Ishikawa (cell line): ENCODE measurements around the gene NFE2L3.

ENCODE experiments used
- CEBPB ChIP-seq: IDR thresholded peaks from 2 replicates; pipeline ENCODE4 v1.6.1; 2012
- CREB1 ChIP-seq: IDR thresholded peaks from 2 replicates; pipeline ENCODE4 v1.6.1; 2012; ENCODE audit warnings: low read depth
- EGR1 ChIP-seq: IDR thresholded peaks from 2 replicates; pipeline ENCODE4 v1.6.1; 2012
- EP300 ChIP-seq: IDR thresholded peaks from 2 replicates; pipeline ENCODE4 v1.6.1; 2012; ENCODE audit warnings: borderline replicate concordance
- FOXM1 ChIP-seq: IDR thresholded peaks from 2 replicates; pipeline ENCODE4 v1.6.1; 2012; ENCODE audit warnings: low read depth, borderline replicate concordance
- NFIC ChIP-seq: IDR thresholded peaks from 2 replicates; pipeline ENCODE4 v1.6.1; 2012
- RAD21 ChIP-seq: IDR thresholded peaks from 2 replicates; pipeline ENCODE4 v1.6.1; 2012; ENCODE audit warnings: low read depth
- TAF1 ChIP-seq: IDR thresholded peaks from 2 replicates; pipeline ENCODE4 v1.6.1; 2012; ENCODE audit warnings: low read depth, mild to moderate bottlenecking
- TCF12 ChIP-seq: IDR thresholded peaks from 2 replicates; pipeline ENCODE4 v1.6.1; 2012; ENCODE audit warnings: low read depth
- TEAD4 ChIP-seq: IDR thresholded peaks from 2 replicates; pipeline ENCODE4 v1.6.1; 2012
- YY1 ChIP-seq: IDR thresholded peaks from 2 replicates; pipeline ENCODE4 v1.6.1; 2012; ENCODE audit warnings: low read depth
- ZBTB7A ChIP-seq: IDR thresholded peaks from 2 replicates; pipeline ENCODE4 v1.6.1; 2012; ENCODE audit warnings: low read depth
- TF ChIP-seq, protein P1 (sequence below): IDR thresholded peaks from 2 replicates; pipeline ENCODE4 v1.6.1; 2012; ENCODE audit warnings: low read depth, mild to moderate bottlenecking
- TF ChIP-seq, protein P2 (sequence below): IDR thresholded peaks from 2 replicates; pipeline ENCODE4 v1.6.1; 2012
- TF ChIP-seq, protein P3 (sequence below): IDR thresholded peaks from 2 replicates; pipeline ENCODE4 v1.6.1; 2012

Gene NFE2L3

GRCh38 chr7:26149391-26149977 lies 2.5 kb upstream of the NFE2L3 start:
- TF ChIP-seq YY1, result no peak
- no peak for TF ChIP-seq CEBPB
- TF ChIP-seq ZBTB7A, result no peak
- no peak for TF ChIP-seq CREB1
- no peak for TF ChIP-seq EP300
- TF ChIP-seq EGR1, result no peak
- TF ChIP-seq, protein P1, sequence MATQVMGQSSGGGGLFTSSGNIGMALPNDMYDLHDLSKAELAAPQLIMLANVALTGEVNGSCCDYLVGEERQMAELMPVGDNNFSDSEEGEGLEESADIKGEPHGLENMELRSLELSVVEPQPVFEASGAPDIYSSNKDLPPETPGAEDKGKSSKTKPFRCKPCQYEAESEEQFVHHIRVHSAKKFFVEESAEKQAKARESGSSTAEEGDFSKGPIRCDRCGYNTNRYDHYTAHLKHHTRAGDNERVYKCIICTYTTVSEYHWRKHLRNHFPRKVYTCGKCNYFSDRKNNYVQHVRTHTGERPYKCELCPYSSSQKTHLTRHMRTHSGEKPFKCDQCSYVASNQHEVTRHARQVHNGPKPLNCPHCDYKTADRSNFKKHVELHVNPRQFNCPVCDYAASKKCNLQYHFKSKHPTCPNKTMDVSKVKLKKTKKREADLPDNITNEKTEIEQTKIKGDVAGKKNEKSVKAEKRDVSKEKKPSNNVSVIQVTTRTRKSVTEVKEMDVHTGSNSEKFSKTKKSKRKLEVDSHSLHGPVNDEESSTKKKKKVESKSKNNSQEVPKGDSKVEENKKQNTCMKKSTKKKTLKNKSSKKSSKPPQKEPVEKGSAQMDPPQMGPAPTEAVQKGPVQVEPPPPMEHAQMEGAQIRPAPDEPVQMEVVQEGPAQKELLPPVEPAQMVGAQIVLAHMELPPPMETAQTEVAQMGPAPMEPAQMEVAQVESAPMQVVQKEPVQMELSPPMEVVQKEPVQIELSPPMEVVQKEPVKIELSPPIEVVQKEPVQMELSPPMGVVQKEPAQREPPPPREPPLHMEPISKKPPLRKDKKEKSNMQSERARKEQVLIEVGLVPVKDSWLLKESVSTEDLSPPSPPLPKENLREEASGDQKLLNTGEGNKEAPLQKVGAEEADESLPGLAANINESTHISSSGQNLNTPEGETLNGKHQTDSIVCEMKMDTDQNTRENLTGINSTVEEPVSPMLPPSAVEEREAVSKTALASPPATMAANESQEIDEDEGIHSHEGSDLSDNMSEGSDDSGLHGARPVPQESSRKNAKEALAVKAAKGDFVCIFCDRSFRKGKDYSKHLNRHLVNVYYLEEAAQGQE, result no peak
- no peak for TF ChIP-seq FOXM1
- no peak for TF ChIP-seq TAF1
- TF ChIP-seq, protein P2, sequence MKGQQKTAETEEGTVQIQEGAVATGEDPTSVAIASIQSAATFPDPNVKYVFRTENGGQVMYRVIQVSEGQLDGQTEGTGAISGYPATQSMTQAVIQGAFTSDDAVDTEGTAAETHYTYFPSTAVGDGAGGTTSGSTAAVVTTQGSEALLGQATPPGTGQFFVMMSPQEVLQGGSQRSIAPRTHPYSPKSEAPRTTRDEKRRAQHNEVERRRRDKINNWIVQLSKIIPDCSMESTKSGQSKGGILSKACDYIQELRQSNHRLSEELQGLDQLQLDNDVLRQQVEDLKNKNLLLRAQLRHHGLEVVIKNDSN, result no peak
- TF ChIP-seq, protein P3, sequence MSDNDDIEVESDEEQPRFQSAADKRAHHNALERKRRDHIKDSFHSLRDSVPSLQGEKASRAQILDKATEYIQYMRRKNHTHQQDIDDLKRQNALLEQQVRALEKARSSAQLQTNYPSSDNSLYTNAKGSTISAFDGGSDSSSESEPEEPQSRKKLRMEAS, result no peak
- no peak for TF ChIP-seq TEAD4
- TF ChIP-seq NFIC, result no peak
- TF ChIP-seq RAD21, result no peak

DNA sequence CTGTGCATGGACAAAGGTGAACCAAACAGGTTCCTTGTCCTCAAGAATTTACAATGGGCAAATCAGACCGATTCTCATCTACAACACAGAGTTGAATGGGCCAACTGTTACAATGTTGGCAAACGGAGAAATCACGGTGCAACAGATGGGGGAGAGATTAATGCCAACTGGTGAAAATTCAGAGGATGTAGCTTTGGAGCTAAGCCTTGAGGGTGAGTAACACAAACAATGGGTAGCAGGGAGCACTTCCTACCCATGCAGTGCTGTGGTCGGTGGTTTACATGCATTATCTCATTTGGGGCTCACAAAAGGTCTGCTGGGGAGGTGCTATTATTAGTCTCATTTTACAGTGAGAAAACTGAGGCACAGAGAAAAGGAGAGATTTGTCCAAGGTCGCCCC lies 902 bp upstream of the NFE2L3 start:
- TF ChIP-seq CREB1 (no peak), EP300 (no peak), YY1 (no peak), RAD21 (no peak), ZBTB7A (no peak), NFIC (no peak), EGR1 (no peak), TCF12 (no peak), TAF1 (no peak), CEBPB (no peak)
- TF ChIP-seq, protein P3, result no peak
- TF ChIP-seq, protein P2, result no peak

DNA sequence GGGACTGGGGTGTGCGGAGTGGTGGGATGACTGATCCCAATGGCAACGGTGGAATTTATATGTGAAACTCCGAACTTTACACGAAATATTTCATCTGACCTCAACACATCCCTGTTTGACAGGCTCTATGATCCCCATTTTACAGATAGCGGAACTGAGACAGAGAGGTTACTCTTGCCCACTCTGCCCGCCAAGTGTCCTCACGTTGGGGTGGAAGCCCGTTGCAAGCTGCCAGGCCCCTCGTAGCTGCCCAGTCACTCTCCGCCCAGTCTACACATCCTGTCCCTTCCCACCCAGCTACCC lies 397 bp upstream of the NFE2L3 start:
- no peak for TF ChIP-seq FOXM1
- TF ChIP-seq, protein P3, result no peak
- no peak for TF ChIP-seq RAD21
- no peak; the same call in 1 of the 2 replicates for TF ChIP-seq ZBTB7A
- no peak for TF ChIP-seq YY1
- TF ChIP-seq, protein P1, result no peak
- no peak for TF ChIP-seq EP300
- no peak for TF ChIP-seq TEAD4
- TF ChIP-seq TAF1, result no peak
- TF ChIP-seq TCF12, result no peak
- TF ChIP-seq EGR1, result no peak
- TF ChIP-seq CREB1, result no peak
- TF ChIP-seq, protein P2, result no peak
- no peak for TF ChIP-seq CEBPB

DNA sequence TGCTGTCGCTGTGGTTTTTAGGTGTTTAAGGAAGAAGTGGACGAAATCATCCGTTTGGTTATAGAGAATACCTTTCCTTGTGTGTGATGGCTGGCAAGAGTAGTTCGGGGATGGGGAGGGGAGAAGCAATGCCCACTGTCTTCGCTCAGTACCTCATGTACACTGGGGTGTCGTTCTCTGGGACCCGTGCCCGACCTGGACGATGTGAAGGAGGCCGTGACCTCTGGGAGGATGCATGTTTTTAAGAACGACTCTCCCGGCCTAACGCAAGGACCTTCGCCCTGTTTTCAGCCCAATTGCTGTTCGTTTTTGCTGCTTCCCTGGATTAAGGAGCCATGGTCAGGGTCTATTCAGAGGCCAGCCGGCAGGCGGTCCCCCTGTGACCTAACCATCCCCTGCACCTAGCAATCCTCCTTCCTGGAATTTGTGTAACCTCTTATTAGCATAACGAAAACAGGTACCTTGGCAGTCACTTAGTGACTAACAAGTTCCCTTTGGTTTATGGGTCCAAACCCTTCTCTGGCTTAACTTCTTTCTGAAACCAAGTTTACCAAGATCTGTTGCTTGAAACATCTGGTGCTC lies 1.3 kb downstream of the NFE2L3 start:
- TF ChIP-seq TCF12 (no peak), TAF1 (no peak), FOXM1 (no peak), EGR1 (no peak), CREB1 (no peak), CEBPB (no peak), NFIC (no peak), YY1 (no peak), EP300 (no peak), TEAD4 (no peak), ZBTB7A (no peak), RAD21 (no peak)
- TF ChIP-seq, protein P3, result no peak
- TF ChIP-seq, protein P1, result no peak
- TF ChIP-seq, protein P2, result no peak
